ENCODE results near the gene ATXN7L1.

Gene ATXN7L1

GRCh38 chr7:105578496-105578895 lies 297.9 kb downstream of the ATXN7L1 start:
- DNase-seq (ENCODE audit: low read depth) = no peak
- TF ChIP-seq CTCF (IDR thresholded peaks at IDR 0.05; ENCODE audit: low read depth, low read length, missing control alignments) = no peak
- H3K4me3 ChIP-seq (ENCODE audit: low read depth, low read length) = no peak overlapping the region

- H3K4me3 ChIP-seq (ENCODE audit: low read depth, low read length) = no peak overlapping the region
- DNase-seq (ENCODE audit: low read depth) = no peak
- TF ChIP-seq CTCF (IDR thresholded peaks at IDR 0.05; ENCODE audit: low read depth, low read length, missing control alignments) = no peak
Observed at GRCh38 chr7:105577251-105577650, 299.1 kb downstream of the ATXN7L1 start.

- DNase-seq (ENCODE audit: low read depth) = no peak
- no peak for TF ChIP-seq CTCF (IDR thresholded peaks at IDR 0.05; ENCODE audit: low read depth, low read length, missing control alignments)
- no peak overlapping the region for H3K4me3 ChIP-seq (ENCODE audit: low read depth, low read length)
Observed at GRCh38 chr7:105571891-105572290, 304.5 kb downstream of the ATXN7L1 start.

- TF ChIP-seq CTCF (IDR thresholded peaks at IDR 0.05; ENCODE audit: low read depth, low read length, missing control alignments) = no peak
- no peak for DNase-seq (ENCODE audit: low read depth)
- H3K4me3 ChIP-seq (ENCODE audit: low read depth, low read length) = no peak overlapping the region
Observed at GRCh38 chr7:105567821-105568220, 308.6 kb downstream of the ATXN7L1 start.

GRCh38 chr7:105567024-105567423 lies 309.4 kb downstream of the ATXN7L1 start:
- TF ChIP-seq CTCF (IDR thresholded peaks at IDR 0.05; ENCODE audit: low read depth, low read length, missing control alignments) = no peak
- no peak overlapping the region for H3K4me3 ChIP-seq (ENCODE audit: low read depth, low read length)
- DNase-seq (ENCODE audit: low read depth) = no peak

- no peak for DNase-seq (ENCODE audit: low read depth)
- TF ChIP-seq CTCF (IDR thresholded peaks at IDR 0.05; ENCODE audit: low read depth, low read length, missing control alignments) = no peak
- no peak overlapping the region for H3K4me3 ChIP-seq (ENCODE audit: low read depth, low read length)
Observed at GRCh38 chr7:105565190-105565589, 311.2 kb downstream of the ATXN7L1 start.

- no peak for DNase-seq (ENCODE audit: low read depth)
- TF ChIP-seq CTCF (IDR thresholded peaks at IDR 0.05; ENCODE audit: low read depth, low read length, missing control alignments) = no peak
- no peak overlapping the region for H3K4me3 ChIP-seq (ENCODE audit: low read depth, low read length)
Observed at GRCh38 chr7:105559926-105560325, 316.5 kb downstream of the ATXN7L1 start.

Measured in GM12864 (cell line).